SK-N-SH (cell line): ENCODE results near the gene MAN2A2. TPM values are rescaled to one million over a fixed set of nuclear protein-coding genes. Genes with fewer than 3 reads are reported as not detected.

Experiments used
- CTCF ChIA-PET: fragments of 300-600, 350-600 bp; formaldehyde crosslinking; extraction: SDS; loops from one replicate; lab custom pipeline; 2021; lab: Yijun Ruan, JAX
- POLR2A ChIA-PET: fragments of 350-600 bp; sonication (Branson Sonifier 250); formaldehyde crosslinking; extraction: SDS; loops from one replicate; lab custom pipeline; 2020; ENCODE audit warnings: antibody characterized with exemption, inconsistent platforms; lab: Yijun Ruan, JAX
- DNase-seq: peaks from one replicate; pipeline ENCODE4 v3.0.0; 2012
- H2AFZ ChIP-seq: fragments of 200-600 bp; sonication (generic); 2 replicates; pipeline ENCODE4 v1.8.1; 2016; ENCODE audit warnings: antibody characterized with exemption, mild to moderate bottlenecking, low read depth
- H3F3A ChIP-seq: fragments of 200-600 bp; sonication (generic); replicated peaks from 2 replicates; pipeline ENCODE3; 2016; ENCODE audit warnings: antibody characterized with exemption, mild to moderate bottlenecking; ENCODE audit not compliant: insufficient read depth
- H3K27ac ChIP-seq, 2 experiments: fragments of 200-500 bp in 1 of 2; fragments of 200-600 bp in 1 of 2; sonication (Bioruptor generic) in 1 of 2; sonication (generic), shearing (Covaris generic) in 1 of 2; 2 replicates each; pipeline versions ENCODE4 v1.5.1 to v1.6.1; 2014 to 2016; ENCODE audit warnings: low read depth in 2 of 2, inconsistent platforms in 1 of 2, low read length in 1 of 2, mild to moderate bottlenecking in 1 of 2, mixed read lengths in 1 of 2
- H3K27me3 ChIP-seq: fragments of 200-600 bp; sonication (generic), shearing (Covaris generic); 2 replicates; pipeline ENCODE4 v1.6.1; 2016; ENCODE audit warnings: mixed run types; ENCODE audit not compliant: insufficient read depth
- H3K36me3 ChIP-seq, 2 experiments: fragments of 200-500 bp in 1 of 2; fragments of 200-600 bp in 1 of 2; sonication (Bioruptor generic) in 1 of 2; sonication (generic) in 1 of 2; replicated peaks in 1 of 2; 2 replicates each; pipeline versions ENCODE3 to v1.5.1; 2014 to 2016; ENCODE audit warnings: low read length in 1 of 2, mild to moderate bottlenecking in 1 of 2; ENCODE audit not compliant: insufficient read depth in 2 of 2, control insufficient read depth in 1 of 2
- H3K4me1 ChIP-seq, 2 experiments: fragments of 200-500 bp in 1 of 2; fragments of 200-600 bp in 1 of 2; sonication (Bioruptor generic) in 1 of 2; sonication (generic), shearing (Covaris generic) in 1 of 2; 2 replicates each; pipeline versions ENCODE4 v1.5.1 to v1.6.1; 2014 to 2016; ENCODE audit warnings: low read depth in 1 of 2, low read length in 1 of 2, mixed run types in 1 of 2; ENCODE audit not compliant: insufficient read depth in 2 of 2, control insufficient read depth in 1 of 2
- H3K4me2 ChIP-seq: fragments of 200-600 bp; sonication (generic), shearing (Covaris generic); 2 replicates; pipeline ENCODE4 v1.6.1; 2017; ENCODE audit warnings: mixed run types
- H3K4me3 ChIP-seq, 2 experiments: fragments of 200-500 bp in 1 of 2; fragments of 200-600 bp in 1 of 2; sonication (Bioruptor generic) in 1 of 2; sonication (generic), shearing (Covaris generic) in 1 of 2; 2 replicates each; pipeline versions ENCODE4 v1.5.1 to v1.8.1; 2014 to 2016; ENCODE audit warnings: low read depth in 2 of 2, inconsistent platforms in 1 of 2, low read length in 1 of 2, mild to moderate bottlenecking in 1 of 2, mixed read lengths in 1 of 2, moderate library complexity in 1 of 2
- H3K79me2 ChIP-seq: fragments of 200-600 bp; sonication (generic); 2 replicates; pipeline ENCODE4 v1.8.1; 2017; ENCODE audit warnings: mild to moderate bottlenecking; ENCODE audit not compliant: insufficient read depth
- H3K9ac ChIP-seq: fragments of 200-600 bp; sonication (generic); 2 replicates; pipeline ENCODE4 v1.6.1; 2017; ENCODE audit warnings: mixed run types
- H3K9me2 ChIP-seq: fragments of 200-600 bp; sonication (generic); 2 replicates; pipeline ENCODE4 v1.6.1; 2017; ENCODE audit warnings: mixed run types
- H3K9me3 ChIP-seq: fragments of 200-600 bp; sonication (generic); 2 replicates; pipeline ENCODE4 v1.6.1; 2017; ENCODE audit warnings: mixed run types, mild to moderate bottlenecking, moderate library complexity
- H4K20me1 ChIP-seq: fragments of 200-600 bp; sonication (generic); 2 replicates; pipeline ENCODE4 v1.6.1; 2017; ENCODE audit warnings: mild to moderate bottlenecking, mixed run types; ENCODE audit not compliant: insufficient read depth
- ELF1 ChIP-seq: IDR thresholded peaks from 2 replicates; pipeline ENCODE4 v1.4.0; 2012
- EP300 ChIP-seq, 2 experiments: IDR thresholded peaks; 2 replicates each; pipeline versions ENCODE4 v1.4.0 to v1.6.1; 2012; ENCODE audit warnings: borderline replicate concordance in 1 of 2, low read depth in 1 of 2, low read length in 1 of 2
- FOSL2 ChIP-seq: IDR thresholded peaks from 2 replicates; pipeline ENCODE4 v1.4.0; 2012; ENCODE audit warnings: low read depth, mild to moderate bottlenecking, moderate library complexity, borderline replicate concordance
- FOXM1 ChIP-seq: IDR thresholded peaks from 2 replicates; pipeline ENCODE4 v1.4.0; 2012; ENCODE audit warnings: low read depth, mild to moderate bottlenecking
- IRF3 ChIP-seq: fragments of 150-350 bp; IDR thresholded peaks from 2 replicates; pipeline ENCODE4 v1.6.1; 2016; ENCODE audit warnings: mild to moderate bottlenecking, low read depth, low read length
- MAX ChIP-seq: IDR thresholded peaks from 2 replicates; pipeline ENCODE4 v1.4.0; 2012; ENCODE audit warnings: low read depth
- MEF2A ChIP-seq: IDR thresholded peaks from 2 replicates; pipeline ENCODE4 v1.4.0; 2012; ENCODE audit warnings: low read depth, borderline replicate concordance
- RAD21 ChIP-seq: IDR thresholded peaks from 2 replicates; pipeline ENCODE4 v1.6.1; 2012; ENCODE audit warnings: mild to moderate bottlenecking, low read length
- RXRA ChIP-seq: IDR thresholded peaks from 2 replicates; pipeline ENCODE4 v1.4.0; 2012; ENCODE audit warnings: low read depth, mild to moderate bottlenecking, borderline replicate concordance
- SIN3A ChIP-seq: IDR thresholded peaks from 2 replicates; pipeline ENCODE4 v1.6.1; 2012; ENCODE audit warnings: low read depth, mild to moderate bottlenecking, low read length, moderate library complexity, borderline replicate concordance
- TAF1 ChIP-seq: IDR thresholded peaks from 2 replicates; pipeline ENCODE4 v1.6.1; 2012; ENCODE audit warnings: low read depth, mild to moderate bottlenecking, low read length, moderate library complexity, borderline replicate concordance
- TEAD4 ChIP-seq: IDR thresholded peaks from 2 replicates; pipeline ENCODE4 v1.4.0; 2012; ENCODE audit warnings: mild to moderate bottlenecking, borderline replicate concordance; ENCODE audit not compliant: insufficient read depth
- YY1 ChIP-seq: IDR thresholded peaks from 2 replicates; pipeline ENCODE4 v1.4.0; 2012; ENCODE audit warnings: low read depth, mild to moderate bottlenecking
- WGBS: methylation state at CpG from one replicate; pipeline ENCODE4 v1.1.6; 2017; ENCODE audit warnings: low lambda C conversion rate; 5-methylcytosine and 5-hydroxymethylcytosine counted together
- polyA plus RNA-seq, 3 experiments: library from polyadenylated mRNA; depleted of rRNA; stranded (reverse); fragments of >200 nt; gene quantifications; 2 replicates each; pipeline ENCODE4 v1.2.3, GENCODE V29; 2012
- TF ChIP-seq, protein P1 (sequence below): fragments of 200-600 bp; sonication (generic); IDR thresholded peaks from 2 replicates; pipeline ENCODE4 v1.6.1; 2017; ENCODE audit warnings: antibody characterized with exemption, mild to moderate bottlenecking, moderate library complexity
- TF ChIP-seq, protein P2 (sequence below): IDR thresholded peaks from 2 replicates; pipeline ENCODE4 v1.4.0; 2012; ENCODE audit warnings: low read depth, borderline replicate concordance

Gene MAN2A2
- polyA plus RNA-seq, 1 of the 3 experiments (the other 2 are of a cell fraction), result 35.0 TPM

DNA sequence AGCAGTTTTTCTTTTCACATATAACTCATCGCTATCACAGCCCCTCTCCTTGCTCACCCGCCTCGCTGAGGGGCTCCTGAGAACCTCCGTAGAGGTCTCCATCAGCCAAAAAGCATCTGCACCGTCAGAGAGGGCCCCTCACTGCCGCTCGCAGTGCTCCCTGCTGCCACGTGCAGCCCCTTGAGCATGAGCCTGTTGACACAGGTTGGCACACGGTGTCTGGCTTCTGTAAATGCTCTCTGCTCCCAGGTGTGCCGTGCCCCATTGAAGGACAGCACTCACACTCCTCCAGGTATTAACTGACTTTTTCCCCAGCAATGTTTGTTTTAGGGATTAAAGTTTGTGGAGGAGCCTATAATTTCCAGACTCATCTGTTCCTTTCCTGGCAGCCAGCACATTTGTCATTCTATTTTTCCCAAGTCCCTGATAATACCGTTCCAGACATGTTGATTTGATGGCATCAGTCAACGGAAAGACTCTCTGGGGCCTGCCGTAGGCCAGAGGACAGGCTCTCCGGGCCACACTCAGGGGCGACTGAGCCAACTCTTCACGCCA is 36.9 kb upstream of the MAN2A2 start:
- H3K4me1 ChIP-seq, result peaks cover 10 to 21% of the 10 kb centered on the region in 2 experiments; a peak in 2 of 4 replicates
- H3K27ac ChIP-seq, result no peak overlapping the region
- no peak overlapping the region for H3K4me2 ChIP-seq
- H3K9me2 ChIP-seq, result no peaks in the 10 kb centered on the region
- H3K36me3 ChIP-seq, result no peaks in the 10 kb centered on the region
- no peaks in the 10 kb centered on the region for H4K20me1 ChIP-seq
- no peak overlapping the region for H3K4me3 ChIP-seq
- no peaks in the 10 kb centered on the region for H3K27me3 ChIP-seq
- POLR2A ChIA-PET, result no interaction called here
- H3F3A ChIP-seq, result peaks cover 22% of the 10 kb centered on the region
- TF ChIP-seq FOXM1 (no peak), RXRA (no peak), RAD21 (no peak), IRF3 (no peak), MEF2A (no peak), TAF1 (no peak), MAX (no peak), SIN3A (no peak), EP300 (IDR thresholded peaks at IDR 0.05; ENCODE audit: borderline replicate concordance in 1 of 2, low read depth in 1 of 2, low read length in 1 of 2) (no peak), TEAD4 (no peak), FOSL2 (no peak), YY1 (no peak), ELF1 (no peak)
- TF ChIP-seq, protein P1, sequence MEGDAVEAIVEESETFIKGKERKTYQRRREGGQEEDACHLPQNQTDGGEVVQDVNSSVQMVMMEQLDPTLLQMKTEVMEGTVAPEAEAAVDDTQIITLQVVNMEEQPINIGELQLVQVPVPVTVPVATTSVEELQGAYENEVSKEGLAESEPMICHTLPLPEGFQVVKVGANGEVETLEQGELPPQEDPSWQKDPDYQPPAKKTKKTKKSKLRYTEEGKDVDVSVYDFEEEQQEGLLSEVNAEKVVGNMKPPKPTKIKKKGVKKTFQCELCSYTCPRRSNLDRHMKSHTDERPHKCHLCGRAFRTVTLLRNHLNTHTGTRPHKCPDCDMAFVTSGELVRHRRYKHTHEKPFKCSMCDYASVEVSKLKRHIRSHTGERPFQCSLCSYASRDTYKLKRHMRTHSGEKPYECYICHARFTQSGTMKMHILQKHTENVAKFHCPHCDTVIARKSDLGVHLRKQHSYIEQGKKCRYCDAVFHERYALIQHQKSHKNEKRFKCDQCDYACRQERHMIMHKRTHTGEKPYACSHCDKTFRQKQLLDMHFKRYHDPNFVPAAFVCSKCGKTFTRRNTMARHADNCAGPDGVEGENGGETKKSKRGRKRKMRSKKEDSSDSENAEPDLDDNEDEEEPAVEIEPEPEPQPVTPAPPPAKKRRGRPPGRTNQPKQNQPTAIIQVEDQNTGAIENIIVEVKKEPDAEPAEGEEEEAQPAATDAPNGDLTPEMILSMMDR, result no peak
- TF ChIP-seq, protein P2, sequence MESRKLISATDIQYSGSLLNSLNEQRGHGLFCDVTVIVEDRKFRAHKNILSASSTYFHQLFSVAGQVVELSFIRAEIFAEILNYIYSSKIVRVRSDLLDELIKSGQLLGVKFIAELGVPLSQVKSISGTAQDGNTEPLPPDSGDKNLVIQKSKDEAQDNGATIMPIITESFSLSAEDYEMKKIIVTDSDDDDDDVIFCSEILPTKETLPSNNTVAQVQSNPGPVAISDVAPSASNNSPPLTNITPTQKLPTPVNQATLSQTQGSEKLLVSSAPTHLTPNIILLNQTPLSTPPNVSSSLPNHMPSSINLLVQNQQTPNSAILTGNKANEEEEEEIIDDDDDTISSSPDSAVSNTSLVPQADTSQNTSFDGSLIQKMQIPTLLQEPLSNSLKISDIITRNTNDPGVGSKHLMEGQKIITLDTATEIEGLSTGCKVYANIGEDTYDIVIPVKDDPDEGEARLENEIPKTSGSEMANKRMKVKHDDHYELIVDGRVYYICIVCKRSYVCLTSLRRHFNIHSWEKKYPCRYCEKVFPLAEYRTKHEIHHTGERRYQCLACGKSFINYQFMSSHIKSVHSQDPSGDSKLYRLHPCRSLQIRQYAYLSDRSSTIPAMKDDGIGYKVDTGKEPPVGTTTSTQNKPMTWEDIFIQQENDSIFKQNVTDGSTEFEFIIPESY, result no peak
- DNase-seq, result no peak
- no peak overlapping the region for H2AFZ ChIP-seq
- no peak overlapping the region for H3K9ac ChIP-seq
- CTCF ChIA-PET, result interaction anchor here (0.9 to 1.2 kb wide), 1 partner anchor 20 kb away, joined by 3 to 5 read pairs; no protein-coding TSS in a partner anchor
- 79% methylated on average over 15 of the region's 16 CpGs for WGBS
- H3K9me3 ChIP-seq, result no peaks in the 10 kb centered on the region
- peaks cover 15% of the 10 kb centered on the region for H3K79me2 ChIP-seq
